ENCODE results near the gene LAMA2. TPM values are rescaled to one million over a fixed set of nuclear protein-coding genes. Genes with fewer than 3 reads are reported as not detected.

LAMA2 gene
- total RNA-seq, 1 experiment from 2014 or later = 0.04 TPM

DNA sequence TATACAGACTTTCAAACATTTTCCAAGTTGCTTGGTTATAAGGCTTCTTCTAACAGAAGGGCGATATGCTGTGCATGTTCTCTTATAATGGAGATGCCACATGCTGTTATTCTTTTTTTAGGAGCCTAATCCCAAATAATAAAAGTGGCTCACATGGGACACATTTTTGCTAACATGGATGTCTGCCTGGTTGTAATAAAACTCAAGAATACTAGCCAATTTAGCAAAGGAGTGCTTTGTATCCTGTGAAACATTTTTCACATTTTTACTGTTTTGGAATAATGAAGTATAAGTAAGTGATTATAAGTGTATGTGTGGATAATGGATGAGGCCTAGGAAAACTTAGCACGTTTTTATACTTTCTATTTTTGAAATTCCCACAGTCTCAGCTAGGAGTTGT is 312.2 kb downstream of the LAMA2 start:
- Histone ChIP-seq H2AFZ (ENCODE audit: low read length) (no peak overlapping the region), H3K9ac (ENCODE audit: low read length) (no peak overlapping the region), H3K9me3 (ENCODE audit: low read length) (peaks cover 8% of the 10 kb centered on the region), H4K20me1 (ENCODE audit: insufficient read depth, low read depth, low read length) (no peaks in the 10 kb centered on the region), H3K4me3 (ENCODE audit: low read length) (no peak overlapping the region), H3K36me3 (ENCODE audit: insufficient read depth, low read length) (no peaks in the 10 kb centered on the region), H3K9me2 (replicated peaks; ENCODE audit: insufficient read depth, low read length) (no peaks in the 10 kb centered on the region; the same call in 1 of the 2 replicates), H3K27me3 (ENCODE audit: low read length) (no peaks in the 10 kb centered on the region), H3K4me2 (ENCODE audit: low read depth, low read length, poor library complexity, severe bottlenecking) (no peak overlapping the region), H3K79me2 (ENCODE audit: low read length) (no peaks in the 10 kb centered on the region), H3K4me1 (ENCODE audit: low read length) (no peaks in the 10 kb centered on the region), H3K27ac (ENCODE audit: low read length) (no peak overlapping the region)
- DNase-seq = no peak

DNA sequence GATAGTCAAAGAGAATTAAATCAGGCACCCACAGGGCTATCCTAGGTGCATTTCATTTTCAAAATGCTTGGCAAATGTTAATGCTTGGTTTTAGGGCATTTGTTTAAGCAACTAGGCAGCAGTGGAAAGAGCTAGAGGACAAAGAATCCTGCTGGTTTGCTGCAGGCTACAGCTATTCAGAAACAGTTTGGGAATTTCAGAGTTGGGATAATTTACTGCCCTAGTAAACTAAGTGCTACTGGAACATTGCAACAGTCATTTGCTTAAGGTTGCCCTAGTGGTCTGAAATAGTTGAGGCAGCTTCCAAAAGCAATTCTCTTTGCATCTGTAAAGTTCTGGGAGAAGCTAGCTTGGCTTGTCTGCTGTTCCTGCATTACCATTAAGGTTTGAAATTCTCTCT is 312.7 kb downstream of the LAMA2 start:
- Histone ChIP-seq H4K20me1 (ENCODE audit: insufficient read depth, low read depth, low read length) (no peaks in the 10 kb centered on the region), H3K4me1 (ENCODE audit: low read length) (no peaks in the 10 kb centered on the region), H2AFZ (ENCODE audit: low read length) (no peak overlapping the region), H3K27me3 (ENCODE audit: low read length) (no peaks in the 10 kb centered on the region), H3K79me2 (ENCODE audit: low read length) (no peaks in the 10 kb centered on the region), H3K9ac (ENCODE audit: low read length) (no peak overlapping the region), H3K36me3 (ENCODE audit: insufficient read depth, low read length) (no peaks in the 10 kb centered on the region), H3K9me3 (ENCODE audit: low read length) (peaks cover 8% of the 10 kb centered on the region), H3K9me2 (replicated peaks; ENCODE audit: insufficient read depth, low read length) (no peaks in the 10 kb centered on the region; the same call in 1 of the 2 replicates), H3K4me3 (ENCODE audit: low read length) (no peak overlapping the region), H3K4me2 (ENCODE audit: low read depth, low read length, poor library complexity, severe bottlenecking) (no peak overlapping the region), H3K27ac (ENCODE audit: low read length) (no peak overlapping the region)
- DNase-seq = no peak

DNA sequence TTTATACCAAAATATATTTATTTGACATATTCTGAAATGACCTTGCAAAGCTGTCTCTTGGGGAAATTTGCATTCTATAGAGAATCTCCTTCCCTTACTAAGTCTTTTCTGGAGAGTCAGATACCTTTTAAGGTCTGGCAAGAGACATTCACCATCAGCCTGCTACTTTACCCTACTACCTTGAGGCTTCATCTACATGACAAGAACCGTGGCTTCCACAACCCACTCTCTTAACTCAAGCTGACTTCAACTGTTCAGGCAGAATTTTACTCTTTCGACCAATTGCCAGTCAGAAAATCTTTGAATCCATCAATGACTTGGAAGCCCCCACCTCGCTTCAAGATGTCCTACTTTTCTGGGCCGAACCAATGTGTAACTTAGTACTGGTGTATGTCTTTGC is 314.2 kb downstream of the LAMA2 start:
- H3K36me3 ChIP-seq (ENCODE audit: insufficient read depth, low read length) = no peaks in the 10 kb centered on the region
- H4K20me1 ChIP-seq (ENCODE audit: insufficient read depth, low read depth, low read length) = no peaks in the 10 kb centered on the region
- no peak overlapping the region for H3K4me3 ChIP-seq (ENCODE audit: low read length)
- H3K4me2 ChIP-seq (ENCODE audit: low read depth, low read length, poor library complexity, severe bottlenecking) = no peak overlapping the region
- no peak overlapping the region for H3K27ac ChIP-seq (ENCODE audit: low read length)
- H3K9me3 ChIP-seq (ENCODE audit: low read length) = peaks cover 3% of the 10 kb centered on the region; the same call in 1 of the 2 replicates
- DNase-seq = no peak
- H2AFZ ChIP-seq (ENCODE audit: low read length) = no peak overlapping the region
- no peaks in the 10 kb centered on the region for H3K4me1 ChIP-seq (ENCODE audit: low read length)
- no peaks in the 10 kb centered on the region; the same call in 1 of the 2 replicates for H3K9me2 ChIP-seq (replicated peaks; ENCODE audit: insufficient read depth, low read length)
- no peaks in the 10 kb centered on the region for H3K27me3 ChIP-seq (ENCODE audit: low read length)
- no peak overlapping the region for H3K9ac ChIP-seq (ENCODE audit: low read length)
- no peaks in the 10 kb centered on the region for H3K79me2 ChIP-seq (ENCODE audit: low read length)

DNA sequence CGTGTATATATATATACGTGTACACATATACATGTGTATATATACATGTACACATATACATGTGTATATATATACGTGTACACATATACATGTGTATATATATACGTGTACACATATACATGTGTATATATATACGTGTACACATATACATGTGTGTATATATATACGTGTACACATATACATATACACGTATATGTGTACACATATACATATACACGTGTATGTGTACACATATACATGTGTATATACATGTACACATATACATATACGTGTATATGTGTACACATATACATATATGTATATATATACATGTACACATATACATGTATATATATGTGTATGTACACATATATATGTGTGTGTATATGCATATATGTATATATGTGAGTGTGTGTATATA is 317.2 kb downstream of the LAMA2 start:
- no peaks in the 10 kb centered on the region for H3K36me3 ChIP-seq (ENCODE audit: insufficient read depth, low read length)
- H3K4me1 ChIP-seq (ENCODE audit: low read length) = no peaks in the 10 kb centered on the region
- no peaks in the 10 kb centered on the region for H3K27me3 ChIP-seq (ENCODE audit: low read length)
- no peak overlapping the region for H2AFZ ChIP-seq (ENCODE audit: low read length)
- H3K4me2 ChIP-seq (ENCODE audit: low read depth, low read length, poor library complexity, severe bottlenecking) = no peak overlapping the region
- H4K20me1 ChIP-seq (ENCODE audit: insufficient read depth, low read depth, low read length) = no peaks in the 10 kb centered on the region
- H3K9ac ChIP-seq (ENCODE audit: low read length) = no peak overlapping the region
- no peak for DNase-seq
- no peak overlapping the region for H3K27ac ChIP-seq (ENCODE audit: low read length)
- peaks cover 3% of the 10 kb centered on the region; the same call in 1 of the 2 replicates for H3K9me3 ChIP-seq (ENCODE audit: low read length)
- no peaks in the 10 kb centered on the region for H3K79me2 ChIP-seq (ENCODE audit: low read length)
- H3K9me2 ChIP-seq (replicated peaks; ENCODE audit: insufficient read depth, low read length) = no peaks in the 10 kb centered on the region; the same call in 1 of the 2 replicates
- no peak overlapping the region for H3K4me3 ChIP-seq (ENCODE audit: low read length)

DNA sequence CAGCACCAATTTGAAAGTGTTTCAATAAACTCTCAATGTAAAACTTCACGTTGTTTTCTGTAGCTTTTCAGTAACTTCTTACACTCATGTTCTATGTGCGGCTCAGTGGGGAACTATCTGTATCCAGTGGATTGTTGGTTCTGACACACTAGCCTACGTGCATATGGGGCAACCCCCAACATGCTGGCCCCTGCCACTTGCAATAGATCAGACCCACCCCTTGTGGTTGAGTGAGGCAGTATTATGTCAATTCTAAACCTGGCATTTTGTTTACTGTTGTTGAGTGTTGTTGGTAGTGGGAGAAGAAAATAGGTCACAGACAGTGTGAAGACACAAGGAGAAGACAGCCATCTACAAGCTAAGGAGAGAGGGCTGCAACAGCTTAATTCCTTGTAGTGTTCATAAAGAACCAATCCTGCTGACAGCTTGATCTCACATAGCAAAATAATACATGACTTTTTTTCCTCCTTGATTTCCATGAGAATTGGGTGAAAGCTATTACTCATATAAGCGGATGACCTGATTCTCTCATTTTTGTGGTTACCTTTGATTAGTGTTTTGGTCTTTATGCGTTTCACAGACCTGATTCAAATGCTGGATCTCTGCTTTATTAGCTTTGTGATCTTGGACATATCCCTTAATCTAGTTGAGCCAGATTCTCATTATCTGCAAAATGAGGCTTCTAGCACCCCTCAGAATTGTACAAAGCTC is 320.4 kb downstream of the LAMA2 start:
- H3K79me2 ChIP-seq (ENCODE audit: low read length) = no peaks in the 10 kb centered on the region
- H3K9ac ChIP-seq (ENCODE audit: low read length) = no peak overlapping the region
- no peak overlapping the region for H3K27ac ChIP-seq (ENCODE audit: low read length)
- H4K20me1 ChIP-seq (ENCODE audit: insufficient read depth, low read depth, low read length) = no peaks in the 10 kb centered on the region
- no peaks in the 10 kb centered on the region for H3K4me1 ChIP-seq (ENCODE audit: low read length)
- no peak overlapping the region for H3K4me3 ChIP-seq (ENCODE audit: low read length)
- no peak for DNase-seq
- H2AFZ ChIP-seq (ENCODE audit: low read length) = no peak overlapping the region
- H3K36me3 ChIP-seq (ENCODE audit: insufficient read depth, low read length) = no peaks in the 10 kb centered on the region
- no peak overlapping the region for H3K4me2 ChIP-seq (ENCODE audit: low read depth, low read length, poor library complexity, severe bottlenecking)
- H3K27me3 ChIP-seq (ENCODE audit: low read length) = no peaks in the 10 kb centered on the region
- H3K9me2 ChIP-seq (replicated peaks; ENCODE audit: insufficient read depth, low read length) = no peaks in the 10 kb centered on the region
- H3K9me3 ChIP-seq (ENCODE audit: low read length) = no peaks in the 10 kb centered on the region; the same call in 1 of the 2 replicates

DNA sequence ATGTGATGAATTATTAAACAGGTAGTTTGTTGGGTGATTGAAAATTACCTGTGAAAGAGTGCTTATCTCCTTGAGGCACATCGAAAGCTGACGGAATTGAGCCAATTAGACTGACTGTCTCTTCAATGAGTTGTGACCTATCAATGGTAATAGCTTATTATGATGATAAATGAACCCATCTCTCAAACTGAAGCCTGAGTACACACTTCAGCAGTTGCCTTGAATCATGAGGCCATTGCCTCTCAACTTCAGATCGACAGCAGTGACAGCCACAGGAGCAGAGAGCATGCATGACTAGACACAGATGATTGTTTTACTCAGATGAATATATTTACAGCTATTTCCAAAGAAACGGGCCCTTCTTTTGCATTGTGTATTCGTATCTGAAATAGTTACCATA is 323.9 kb downstream of the LAMA2 start:
- Histone ChIP-seq H3K36me3 (ENCODE audit: insufficient read depth, low read length) (no peaks in the 10 kb centered on the region), H3K9ac (ENCODE audit: low read length) (no peak overlapping the region), H3K4me2 (ENCODE audit: low read depth, low read length, poor library complexity, severe bottlenecking) (no peak overlapping the region), H3K27ac (ENCODE audit: low read length) (no peak overlapping the region), H4K20me1 (ENCODE audit: insufficient read depth, low read depth, low read length) (no peaks in the 10 kb centered on the region), H2AFZ (ENCODE audit: low read length) (no peak overlapping the region), H3K9me2 (replicated peaks; ENCODE audit: insufficient read depth, low read length) (no peaks in the 10 kb centered on the region), H3K9me3 (ENCODE audit: low read length) (no peaks in the 10 kb centered on the region; the same call in 1 of the 2 replicates), H3K4me3 (ENCODE audit: low read length) (no peak overlapping the region), H3K4me1 (ENCODE audit: low read length) (no peaks in the 10 kb centered on the region), H3K79me2 (ENCODE audit: low read length) (no peaks in the 10 kb centered on the region), H3K27me3 (ENCODE audit: low read length) (no peaks in the 10 kb centered on the region)
- no peak for DNase-seq

DNA sequence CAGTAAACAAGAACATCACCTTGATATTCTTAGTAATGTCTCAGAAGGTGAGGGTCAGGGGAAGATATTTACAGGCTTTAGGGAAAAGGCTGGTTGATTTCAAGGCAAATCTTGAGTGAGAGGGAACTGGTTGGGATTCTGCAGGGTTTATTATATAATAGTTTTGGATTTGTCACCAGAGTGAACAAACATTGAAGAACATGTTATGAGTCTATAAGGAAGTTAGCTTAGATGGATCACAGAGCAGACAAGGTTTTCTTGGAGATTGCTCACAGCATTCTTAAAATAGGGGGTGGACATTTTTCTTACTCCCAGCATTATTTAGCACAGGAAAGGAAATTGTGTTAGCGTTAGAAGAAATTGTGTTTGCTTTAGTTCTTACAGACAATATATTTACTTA is 324.9 kb downstream of the LAMA2 start:
- H3K4me1 ChIP-seq (ENCODE audit: low read length) = no peaks in the 10 kb centered on the region

DNA sequence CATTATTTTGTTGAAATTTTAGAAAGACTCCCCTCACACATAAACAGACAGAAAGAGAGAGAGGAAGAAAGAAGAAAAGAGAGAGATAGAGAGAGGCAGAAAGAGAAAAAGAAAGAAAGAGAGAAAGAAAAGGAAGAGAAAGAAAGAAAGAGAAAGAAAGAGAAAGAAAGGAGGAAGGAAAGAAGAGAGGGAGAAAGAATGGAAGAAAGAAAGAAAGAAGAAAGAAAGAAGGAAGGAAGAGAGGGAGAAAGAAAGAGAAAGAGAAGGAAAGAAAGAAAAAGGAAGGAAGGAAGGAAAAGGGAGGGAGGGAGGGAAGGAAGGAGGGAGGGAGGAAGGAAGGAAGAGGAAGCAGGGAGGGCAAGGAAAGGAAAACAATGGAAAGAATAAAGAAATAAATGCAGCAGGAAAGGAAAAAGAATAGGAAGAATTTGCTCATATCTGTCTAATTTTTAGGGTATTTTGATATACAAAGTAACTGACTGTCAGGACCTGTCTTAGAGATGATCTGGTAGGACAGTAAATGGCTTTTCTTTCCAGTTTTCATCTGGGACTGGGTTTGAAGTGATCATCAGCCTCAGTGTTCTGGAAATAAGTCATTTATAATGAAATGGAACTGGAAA is 325.6 kb downstream of the LAMA2 start:
- H3K79me2 ChIP-seq (ENCODE audit: low read length) = no peaks in the 10 kb centered on the region
- no peak overlapping the region for H2AFZ ChIP-seq (ENCODE audit: low read length)
- no peaks in the 10 kb centered on the region; the same call in 1 of the 2 replicates for H3K9me3 ChIP-seq (ENCODE audit: low read length)
- no peak overlapping the region for H3K4me3 ChIP-seq (ENCODE audit: low read length)
- H3K36me3 ChIP-seq (ENCODE audit: insufficient read depth, low read length) = no peaks in the 10 kb centered on the region
- no peaks in the 10 kb centered on the region for H4K20me1 ChIP-seq (ENCODE audit: insufficient read depth, low read depth, low read length)
- no peak overlapping the region for H3K27ac ChIP-seq (ENCODE audit: low read length)
- no peak overlapping the region for H3K4me2 ChIP-seq (ENCODE audit: low read depth, low read length, poor library complexity, severe bottlenecking)
- no peaks in the 10 kb centered on the region for H3K9me2 ChIP-seq (replicated peaks; ENCODE audit: insufficient read depth, low read length)
- no peaks in the 10 kb centered on the region for H3K4me1 ChIP-seq (ENCODE audit: low read length)
- no peak for DNase-seq
- no peaks in the 10 kb centered on the region for H3K27me3 ChIP-seq (ENCODE audit: low read length)
- no peak overlapping the region for H3K9ac ChIP-seq (ENCODE audit: low read length)

More for the DNA sequence above, 324.9 kb downstream of the LAMA2 start:
- H2AFZ ChIP-seq (ENCODE audit: low read length) = no peak overlapping the region
- H3K79me2 ChIP-seq (ENCODE audit: low read length) = no peaks in the 10 kb centered on the region
- H4K20me1 ChIP-seq (ENCODE audit: insufficient read depth, low read depth, low read length) = no peaks in the 10 kb centered on the region
- no peak overlapping the region for H3K4me2 ChIP-seq (ENCODE audit: low read depth, low read length, poor library complexity, severe bottlenecking)
- no peaks in the 10 kb centered on the region for H3K27me3 ChIP-seq (ENCODE audit: low read length)
- no peak overlapping the region for H3K4me3 ChIP-seq (ENCODE audit: low read length)
- H3K9me2 ChIP-seq (replicated peaks; ENCODE audit: insufficient read depth, low read length) = no peaks in the 10 kb centered on the region
- no peak overlapping the region for H3K9ac ChIP-seq (ENCODE audit: low read length)
- no peaks in the 10 kb centered on the region for H3K36me3 ChIP-seq (ENCODE audit: insufficient read depth, low read length)
- H3K27ac ChIP-seq (ENCODE audit: low read length) = no peak overlapping the region
- H3K9me3 ChIP-seq (ENCODE audit: low read length) = no peaks in the 10 kb centered on the region; the same call in 1 of the 2 replicates
- no peak for DNase-seq
